ENCODE data around the gene MPP4. TPM values are rescaled to one million over a fixed set of nuclear protein-coding genes. Genes with fewer than 3 reads are reported as not detected.

MPP4 gene
- polyA plus RNA-seq, 1 donor from 2014 or later = 0.38 TPM

GRCh38 chr2:201675454-201675853, 23.0 kb downstream of the MPP4 start:
- H3K4me3 ChIP-seq (ENCODE audit: low read length) = no peak overlapping the region
- no peak overlapping the region for H3K9ac ChIP-seq (ENCODE audit: low read length)
- TF ChIP-seq, protein P1, sequence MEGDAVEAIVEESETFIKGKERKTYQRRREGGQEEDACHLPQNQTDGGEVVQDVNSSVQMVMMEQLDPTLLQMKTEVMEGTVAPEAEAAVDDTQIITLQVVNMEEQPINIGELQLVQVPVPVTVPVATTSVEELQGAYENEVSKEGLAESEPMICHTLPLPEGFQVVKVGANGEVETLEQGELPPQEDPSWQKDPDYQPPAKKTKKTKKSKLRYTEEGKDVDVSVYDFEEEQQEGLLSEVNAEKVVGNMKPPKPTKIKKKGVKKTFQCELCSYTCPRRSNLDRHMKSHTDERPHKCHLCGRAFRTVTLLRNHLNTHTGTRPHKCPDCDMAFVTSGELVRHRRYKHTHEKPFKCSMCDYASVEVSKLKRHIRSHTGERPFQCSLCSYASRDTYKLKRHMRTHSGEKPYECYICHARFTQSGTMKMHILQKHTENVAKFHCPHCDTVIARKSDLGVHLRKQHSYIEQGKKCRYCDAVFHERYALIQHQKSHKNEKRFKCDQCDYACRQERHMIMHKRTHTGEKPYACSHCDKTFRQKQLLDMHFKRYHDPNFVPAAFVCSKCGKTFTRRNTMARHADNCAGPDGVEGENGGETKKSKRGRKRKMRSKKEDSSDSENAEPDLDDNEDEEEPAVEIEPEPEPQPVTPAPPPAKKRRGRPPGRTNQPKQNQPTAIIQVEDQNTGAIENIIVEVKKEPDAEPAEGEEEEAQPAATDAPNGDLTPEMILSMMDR (IDR thresholded peaks at IDR 0.05; ENCODE audit: poor library complexity, severe bottlenecking) = no peak
- TF ChIP-seq POLR2AphosphoS5 (IDR thresholded peaks at IDR 0.05) = no peak
- no peak for TF ChIP-seq TAF1 (IDR thresholded peaks at IDR 0.05; ENCODE audit: low read depth)
- TF ChIP-seq SMC3 (conservative IDR thresholded peaks at IDR 0.05; ENCODE audit: poor library complexity) = no peak
- TF ChIP-seq EP300 (conservative IDR thresholded peaks at IDR 0.05; ENCODE audit: poor library complexity, severe bottlenecking) = no peak
- no peak for TF ChIP-seq EZH2 (IDR thresholded peaks at IDR 0.05; ENCODE audit: borderline replicate concordance, insufficient read depth, low read length, poor library complexity, severe bottlenecking)
- H3K79me2 ChIP-seq (replicated peaks; ENCODE audit: insufficient read depth, low read length) = no peaks in the 10 kb centered on the region
- no peaks in the 10 kb centered on the region for H3F3A ChIP-seq (ENCODE audit: insufficient read depth, low read length, poor library complexity, severe bottlenecking)
- no peaks in the 10 kb centered on the region for H3K36me3 ChIP-seq (ENCODE audit: insufficient read depth, low read length)
- no peaks in the 10 kb centered on the region for H3K9me3 ChIP-seq (ENCODE audit: low read length)
- H3K27ac ChIP-seq (ENCODE audit: low read length) = no peak overlapping the region
- H3K27me3 ChIP-seq (ENCODE audit: insufficient read depth, low read depth, low read length) = no peaks in the 10 kb centered on the region
- no peak overlapping the region for H2AFZ ChIP-seq (ENCODE audit: low read depth, low read length)
- no peak overlapping the region for H3K4me2 ChIP-seq (ENCODE audit: low read length)
- H3K9me2 ChIP-seq (ENCODE audit: insufficient read depth, low read length) = no peaks in the 10 kb centered on the region
- H4K20me1 ChIP-seq (ENCODE audit: insufficient read depth) = no peaks in the 10 kb centered on the region

DNA sequence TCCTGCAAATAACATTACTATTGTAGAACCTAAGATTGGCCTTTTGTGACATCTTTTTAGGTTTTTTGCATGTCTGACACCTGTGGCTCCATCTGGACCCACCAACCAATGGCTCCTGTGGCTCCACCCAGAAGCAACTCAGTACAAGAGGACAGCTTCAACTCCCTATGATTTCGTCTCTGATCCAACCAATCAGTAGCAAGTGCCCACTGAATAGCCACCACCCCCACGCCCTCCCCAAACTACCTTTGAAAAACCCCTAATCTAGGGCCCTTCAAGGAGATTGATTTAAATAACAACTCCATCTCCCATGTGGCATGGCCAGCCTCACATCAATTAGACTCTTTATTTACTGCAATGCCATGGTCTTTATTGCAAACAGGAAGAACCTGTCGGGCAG, 23.6 kb downstream of the MPP4 start:
- TF ChIP-seq EZH2 (IDR thresholded peaks at IDR 0.05; ENCODE audit: borderline replicate concordance, insufficient read depth, low read length, poor library complexity, severe bottlenecking) (no peak), POLR2AphosphoS5 (IDR thresholded peaks at IDR 0.05) (no peak), TAF1 (IDR thresholded peaks at IDR 0.05; ENCODE audit: low read depth) (no peak), MXI1 (conservative IDR thresholded peaks at IDR 0.05; ENCODE audit: poor library complexity, severe bottlenecking) (no peak)
- TF ChIP-seq, protein P1 (IDR thresholded peaks at IDR 0.05; ENCODE audit: poor library complexity, severe bottlenecking) = no peak
- Histone ChIP-seq H3F3A (ENCODE audit: insufficient read depth, low read length, poor library complexity, severe bottlenecking) (no peaks in the 10 kb centered on the region), H3K4me2 (ENCODE audit: low read length) (no peak overlapping the region), H3K27ac (ENCODE audit: low read length) (no peak overlapping the region), H3K9ac (ENCODE audit: low read length) (no peak overlapping the region), H3K27me3 (ENCODE audit: insufficient read depth, low read depth, low read length) (no peaks in the 10 kb centered on the region), H4K20me1 (ENCODE audit: insufficient read depth) (no peaks in the 10 kb centered on the region), H3K4me3 (ENCODE audit: low read length) (no peak overlapping the region), H3K9me2 (ENCODE audit: insufficient read depth, low read length) (no peaks in the 10 kb centered on the region), H3K36me3 (ENCODE audit: insufficient read depth, low read length) (no peaks in the 10 kb centered on the region), H3K9me3 (ENCODE audit: low read length) (no peaks in the 10 kb centered on the region), H2AFZ (ENCODE audit: low read depth, low read length) (no peak overlapping the region), H3K79me2 (replicated peaks; ENCODE audit: insufficient read depth, low read length) (no peaks in the 10 kb centered on the region)

GRCh38 chr2:201674298-201674697, 24.1 kb downstream of the MPP4 start:
- TF ChIP-seq, protein P1 (IDR thresholded peaks at IDR 0.05; ENCODE audit: poor library complexity, severe bottlenecking) = no peak
- no peak for TF ChIP-seq MXI1 (conservative IDR thresholded peaks at IDR 0.05; ENCODE audit: poor library complexity, severe bottlenecking)
- TF ChIP-seq EP300 (conservative IDR thresholded peaks at IDR 0.05; ENCODE audit: poor library complexity, severe bottlenecking) = no peak
- no peak for TF ChIP-seq SMC3 (conservative IDR thresholded peaks at IDR 0.05; ENCODE audit: poor library complexity)
- TF ChIP-seq RAD21 (conservative IDR thresholded peaks at IDR 0.05) = no peak
- TF ChIP-seq TAF1 (IDR thresholded peaks at IDR 0.05; ENCODE audit: low read depth) = no peak
- no peak for TF ChIP-seq EZH2 (IDR thresholded peaks at IDR 0.05; ENCODE audit: borderline replicate concordance, insufficient read depth, low read length, poor library complexity, severe bottlenecking)
- no peak for TF ChIP-seq POLR2AphosphoS5 (IDR thresholded peaks at IDR 0.05)
- TF ChIP-seq, protein P2, sequence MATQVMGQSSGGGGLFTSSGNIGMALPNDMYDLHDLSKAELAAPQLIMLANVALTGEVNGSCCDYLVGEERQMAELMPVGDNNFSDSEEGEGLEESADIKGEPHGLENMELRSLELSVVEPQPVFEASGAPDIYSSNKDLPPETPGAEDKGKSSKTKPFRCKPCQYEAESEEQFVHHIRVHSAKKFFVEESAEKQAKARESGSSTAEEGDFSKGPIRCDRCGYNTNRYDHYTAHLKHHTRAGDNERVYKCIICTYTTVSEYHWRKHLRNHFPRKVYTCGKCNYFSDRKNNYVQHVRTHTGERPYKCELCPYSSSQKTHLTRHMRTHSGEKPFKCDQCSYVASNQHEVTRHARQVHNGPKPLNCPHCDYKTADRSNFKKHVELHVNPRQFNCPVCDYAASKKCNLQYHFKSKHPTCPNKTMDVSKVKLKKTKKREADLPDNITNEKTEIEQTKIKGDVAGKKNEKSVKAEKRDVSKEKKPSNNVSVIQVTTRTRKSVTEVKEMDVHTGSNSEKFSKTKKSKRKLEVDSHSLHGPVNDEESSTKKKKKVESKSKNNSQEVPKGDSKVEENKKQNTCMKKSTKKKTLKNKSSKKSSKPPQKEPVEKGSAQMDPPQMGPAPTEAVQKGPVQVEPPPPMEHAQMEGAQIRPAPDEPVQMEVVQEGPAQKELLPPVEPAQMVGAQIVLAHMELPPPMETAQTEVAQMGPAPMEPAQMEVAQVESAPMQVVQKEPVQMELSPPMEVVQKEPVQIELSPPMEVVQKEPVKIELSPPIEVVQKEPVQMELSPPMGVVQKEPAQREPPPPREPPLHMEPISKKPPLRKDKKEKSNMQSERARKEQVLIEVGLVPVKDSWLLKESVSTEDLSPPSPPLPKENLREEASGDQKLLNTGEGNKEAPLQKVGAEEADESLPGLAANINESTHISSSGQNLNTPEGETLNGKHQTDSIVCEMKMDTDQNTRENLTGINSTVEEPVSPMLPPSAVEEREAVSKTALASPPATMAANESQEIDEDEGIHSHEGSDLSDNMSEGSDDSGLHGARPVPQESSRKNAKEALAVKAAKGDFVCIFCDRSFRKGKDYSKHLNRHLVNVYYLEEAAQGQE (IDR thresholded peaks at IDR 0.05; ENCODE audit: borderline replicate concordance) = no peak
- no peaks in the 10 kb centered on the region for H3F3A ChIP-seq (ENCODE audit: insufficient read depth, low read length, poor library complexity, severe bottlenecking)
- no peaks in the 10 kb centered on the region for H3K9me3 ChIP-seq (ENCODE audit: low read length)

More at GRCh38 chr2:201674298-201674697, 24.1 kb downstream of the MPP4 start:
- Histone ChIP-seq H3K27me3 (ENCODE audit: insufficient read depth, low read depth, low read length) (no peaks in the 10 kb centered on the region), H3K4me2 (ENCODE audit: low read length) (no peak overlapping the region), H3K36me3 (ENCODE audit: insufficient read depth, low read length) (no peaks in the 10 kb centered on the region), H4K20me1 (ENCODE audit: insufficient read depth) (no peaks in the 10 kb centered on the region), H3K9ac (ENCODE audit: low read length) (no peak overlapping the region), H3K4me3 (ENCODE audit: low read length) (no peak overlapping the region), H2AFZ (ENCODE audit: low read depth, low read length) (no peak overlapping the region), H3K79me2 (replicated peaks; ENCODE audit: insufficient read depth, low read length) (no peaks in the 10 kb centered on the region), H3K9me2 (ENCODE audit: insufficient read depth, low read length) (no peaks in the 10 kb centered on the region), H3K27ac (ENCODE audit: low read length) (no peak overlapping the region)
